A549 (cell line): ENCODE measurements around the gene TACC3. TPM values are rescaled to one million over a fixed set of nuclear protein-coding genes. Genes with fewer than 3 reads are reported as not detected.

Source experiments
- ATAC-seq, 2 experiments: fragments of 200-7000 bp in 1 of 2; fragments of >200 bp in 1 of 2; cut with Nextera tagmentation in 1 of 2; cut with Tn5 transposase in 1 of 2; 3 replicates each; pipeline versions ENCODE4 v1.8.0 to v1.9.1; 2018 to 2020; ENCODE audit warnings: mild to moderate bottlenecking in 1 of 2, moderate library complexity in 1 of 2
- CTCF ChIA-PET: fragments of 300-600 bp; sonication (Branson Sonifier 250); formaldehyde crosslinking; extraction: SDS; loops from one replicate; lab custom pipeline; 2021; ENCODE audit warnings: antibody characterized with exemption, inconsistent platforms; lab: Yijun Ruan, JAX
- POLR2A ChIA-PET: fragments of 350-600 bp; formaldehyde crosslinking; extraction: SDS; loops from one replicate; lab custom pipeline; 2021; ENCODE audit warnings: antibody characterized with exemption, inconsistent platforms; lab: Yijun Ruan, JAX
- DNase-seq, 2 experiments: peaks; one replicate each; pipeline versions ENCODE4 v3.0.0 to v3.0.0-alpha.2; 2011 to 2016; ENCODE audit warnings: low read depth in 1 of 2, low spot score in 1 of 2
- FAIRE-seq: peaks from 2 replicates; lab custom pipeline; 2011; peaks lifted over from hg19 to GRCh38; lab: Jason Lieb, UNC
- H3K27ac ChIP-seq, 2 experiments: fragments of >200 bp; sonication (Bioruptor Twin); formaldehyde crosslinking; 3 replicates each; pipeline ENCODE4 v1.5.1; 2016 to 2017
- H3K4me1 ChIP-seq: fragments of >200 bp; sonication (Bioruptor Twin); formaldehyde crosslinking; 3 replicates; pipeline ENCODE4 v1.6.1; 2016
- H3K4me2 ChIP-seq: fragments of >200 bp; sonication (Bioruptor Twin); formaldehyde crosslinking; 3 replicates; pipeline ENCODE4 v1.6.1; 2016
- H3K4me3 ChIP-seq: fragments of >200 bp; sonication (Bioruptor Twin); formaldehyde crosslinking; 3 replicates; pipeline ENCODE4 v1.5.1; 2016
- H3K9me3 ChIP-seq: fragments of >200 bp; sonication (Bioruptor Twin); formaldehyde crosslinking; 3 replicates; pipeline ENCODE4 v1.6.1; 2016
- BCL3 ChIP-seq: fragments of >200 bp; sonication (Bioruptor Twin); formaldehyde crosslinking; IDR thresholded peaks from 3 replicates; pipeline ENCODE4 v1.6.1; 2016
- BHLHE40 ChIP-seq: IDR thresholded peaks from 2 replicates; pipeline ENCODE4 v1.6.1; 2012; ENCODE audit warnings: low read depth, low read length, inconsistent platforms
- CBX2 ChIP-seq: fragments of 200-600 bp; sonication (generic); IDR thresholded peaks from 2 replicates; pipeline ENCODE4 v1.6.1; 2016; ENCODE audit warnings: low read depth, mild to moderate bottlenecking, borderline replicate concordance
- CBX8 ChIP-seq: fragments of 200-600 bp; sonication (generic); IDR thresholded peaks from 2 replicates; pipeline ENCODE4 v1.6.1; 2016
- EHMT2 ChIP-seq: fragments of 200-600 bp; sonication (generic); IDR thresholded peaks from 2 replicates; pipeline ENCODE4 v1.6.1; 2016; ENCODE audit warnings: antibody characterized with exemption, low read depth, mild to moderate bottlenecking, moderate library complexity
- ESRRA ChIP-seq: fragments of 150-350 bp; IDR thresholded peaks from 2 replicates; pipeline ENCODE4 v1.6.1; 2014; ENCODE audit warnings: mild to moderate bottlenecking, low read length, borderline replicate concordance
- FOSL2 ChIP-seq, 2 experiments: fragments of 450-650 bp in 1 of 2; fragments of >200 bp in 1 of 2; sonication (Bioruptor Twin) in 1 of 2; formaldehyde crosslinking; IDR thresholded peaks; 2 replicates each; pipeline versions ENCODE4 v1.5.0 to v1.6.1; 2016 to 2020; ENCODE audit warnings: mild to moderate bottlenecking in 1 of 2, moderate library complexity in 1 of 2
- HEYL ChIP-seq: fragments of 250-450 bp; sonication (Bioruptor Pico); IDR thresholded peaks from 2 replicates; pipeline ENCODE4 v1.8.0; 2021; ENCODE audit warnings: mild to moderate bottlenecking, moderate library complexity
- HOXA7 ChIP-seq: fragments of 250-450 bp; sonication (Bioruptor Pico); IDR thresholded peaks from 2 replicates; pipeline ENCODE4 v1.5.0; 2020; ENCODE audit warnings: mild to moderate bottlenecking, moderate library complexity
- HOXB13 ChIP-seq: fragments of 250-450 bp; sonication (Bioruptor Pico); IDR thresholded peaks from 2 replicates; pipeline ENCODE4 v1.5.0; 2020; ENCODE audit warnings: low read depth, mild to moderate bottlenecking, moderate library complexity
- JUN ChIP-seq, 2 experiments: fragments of >200 bp; sonication (Bioruptor Twin); formaldehyde crosslinking; IDR thresholded peaks; 2 replicates in 1 of 2; 3 replicates in 1 of 2; pipeline ENCODE4 v1.6.1; 2016 to 2017
- KDM5A ChIP-seq: fragments of 200-600 bp; sonication (generic); IDR thresholded peaks from 2 replicates; pipeline ENCODE4 v1.6.1; 2016; ENCODE audit warnings: antibody characterized with exemption, mild to moderate bottlenecking
- MAFK ChIP-seq: fragments of 450-650 bp; IDR thresholded peaks from 2 replicates; pipeline ENCODE4 v1.6.1; 2014; ENCODE audit not compliant: partially characterized antibody
- MAZ ChIP-seq: fragments of 150-350 bp; IDR thresholded peaks from 2 replicates; pipeline ENCODE4 v1.6.1; 2014; ENCODE audit warnings: antibody characterized with exemption, low read depth, low read length, borderline replicate concordance
- MYC ChIP-seq: IDR thresholded peaks from 2 replicates; pipeline ENCODE4 v1.6.1; 2012; ENCODE audit warnings: mild to moderate bottlenecking, inconsistent platforms, low read length, improper control_type of control experiment, borderline replicate concordance
- PHF8 ChIP-seq: fragments of 200-600 bp; sonication (generic); IDR thresholded peaks from 2 replicates; pipeline ENCODE4 v1.6.1; 2016; ENCODE audit warnings: low read depth, mild to moderate bottlenecking, antibody characterized with exemption, moderate library complexity, borderline replicate concordance
- POLR2A ChIP-seq: IDR thresholded peaks from 2 replicates; pipeline ENCODE4 v1.6.1; 2012; ENCODE audit warnings: mild to moderate bottlenecking, low read length
- RAD21 ChIP-seq, 2 experiments: fragments of >200 bp in 1 of 2; sonication (Bioruptor Twin) in 1 of 2; formaldehyde crosslinking in 1 of 2; IDR thresholded peaks in 1 of 2; conservative IDR thresholded peaks in 1 of 2; 2 replicates in 1 of 2; 3 replicates in 1 of 2; pipeline ENCODE4 v1.6.1; 2012 to 2018; ENCODE audit warnings: inconsistent platforms in 1 of 2
- RARB ChIP-seq: fragments of 250-450 bp; sonication (Bioruptor Pico); IDR thresholded peaks from 2 replicates; pipeline ENCODE4 v1.8.0; 2021; ENCODE audit warnings: mild to moderate bottlenecking, moderate library complexity
- RCOR1 ChIP-seq: fragments of 150-350 bp; IDR thresholded peaks from 2 replicates; pipeline ENCODE4 v1.6.1; 2014; ENCODE audit warnings: antibody characterized with exemption, low read length, low read depth
- REST ChIP-seq: fragments of 200-600 bp; sonication (generic); IDR thresholded peaks from 2 replicates; pipeline ENCODE4 v1.6.1; 2016; ENCODE audit warnings: antibody characterized with exemption, mild to moderate bottlenecking, moderate library complexity
- RFX5 ChIP-seq: fragments of 450-650 bp; IDR thresholded peaks from 2 replicates; pipeline ENCODE4 v1.7.1; 2014; ENCODE audit warnings: antibody characterized with exemption, mild to moderate bottlenecking, moderate library complexity
- SMC3 ChIP-seq: fragments of >200 bp; sonication (Bioruptor Twin); formaldehyde crosslinking; IDR thresholded peaks from 3 replicates; pipeline ENCODE4 v1.6.1; 2018; ENCODE audit warnings: inconsistent platforms
- ZC3H11A ChIP-seq: fragments of 450-650 bp; IDR thresholded peaks from 2 replicates; pipeline ENCODE4 v1.6.1; 2014; ENCODE audit warnings: antibody characterized with exemption, mild to moderate bottlenecking
- WGBS: methylation state at CpG from one replicate; pipeline ENCODE4 v1.1.6; 2017; ENCODE audit errors: missing lambda C conversion rate; 5-methylcytosine and 5-hydroxymethylcytosine counted together
- polyA plus RNA-seq, 4 experiments: library from polyadenylated mRNA; depleted of rRNA in 3 of 4; stranded (reverse); fragments of >200 nt; fragmentation: RNase III in 1 of 4; extraction: RNeasy Plus Mini Kit Qiagen cat#74134 plus additional on column Dnase treatment in 1 of 4; gene quantifications; 2 replicates in 3 of 4; 3 replicates in 1 of 4; pipeline ENCODE4 v1.2.3, GENCODE V29; 2011 to 2017
- TF ChIP-seq, protein P1 (sequence below): IDR thresholded peaks from 2 replicates; pipeline ENCODE4 v1.6.1; 2012; ENCODE audit warnings: low read depth, borderline replicate concordance
- TF ChIP-seq, protein P2 (sequence below): fragments of >200 bp; sonication (Bioruptor Twin); formaldehyde crosslinking; IDR thresholded peaks from 3 replicates; pipeline ENCODE4 v1.5.1; 2016

The TACC3 gene
- polyA plus RNA-seq, 2 of the 4 experiments (the other 2 are of a cell fraction), result 25.9 to 70.6 TPM

DNA sequence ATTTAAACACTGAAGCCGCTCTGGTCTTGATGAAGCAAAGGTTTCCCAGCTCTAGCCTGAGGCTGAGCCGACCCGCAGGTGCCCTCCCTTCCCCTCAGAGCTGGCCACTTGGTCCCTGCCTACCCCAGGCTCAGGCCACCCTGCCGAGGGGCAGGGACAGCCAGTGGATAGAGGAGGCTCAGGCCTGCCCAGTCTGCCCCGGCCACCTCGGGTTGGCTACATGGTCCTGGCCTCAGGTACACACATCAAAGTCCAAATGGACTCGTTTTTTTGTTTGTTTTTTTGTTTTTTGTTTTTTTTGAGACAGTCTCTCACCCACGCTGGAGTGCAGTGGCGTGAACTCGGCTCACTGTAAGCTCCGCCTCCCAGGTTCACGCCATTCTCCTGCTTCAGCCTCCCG is 23.8 kb downstream of the TACC3 start (continued):
- no peak for TF ChIP-seq FOSL2 (IDR thresholded peaks at IDR 0.05)
- TF ChIP-seq FOSL2 (CRISPR knock-in tag; IDR thresholded peaks at IDR 0.05), result no peak
- TF ChIP-seq KDM5A, result no peak

DNA sequence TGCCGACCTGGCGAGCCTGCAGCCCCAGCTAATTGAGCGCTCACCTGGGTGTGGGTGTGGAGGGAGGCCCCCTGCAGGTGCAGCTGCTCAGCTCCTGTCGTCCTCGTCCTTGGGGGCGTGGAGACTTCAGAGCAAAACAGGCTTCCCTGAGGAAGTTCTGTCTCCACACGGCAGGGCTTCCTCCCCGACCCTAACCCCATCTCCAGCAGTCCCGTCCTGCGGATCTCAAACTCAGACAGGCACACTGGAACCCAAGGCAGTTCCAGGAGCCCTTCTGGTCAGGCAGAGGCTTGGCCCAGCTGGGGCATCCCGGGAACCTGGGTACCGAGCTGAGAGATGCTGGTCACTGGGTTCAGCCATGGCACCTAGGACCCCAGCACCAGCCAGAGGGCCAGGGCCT is 24.4 kb downstream of the TACC3 start:
- no peaks in the 10 kb centered on the region; the same call in 2 of the 3 replicates for H3K4me1 ChIP-seq
- CTCF ChIA-PET, result interaction anchor here (0.8 to 13.8 kb wide), 18 partner anchors 8 to 195 kb away, joined by 3 to 227 read pairs (median 4); no protein-coding TSS in a partner anchor
- TF ChIP-seq REST (no peak), MAFK (no peak), PHF8 (no peak), RCOR1 (no peak), EHMT2 (no peak), RFX5 (no peak), CBX8 (no peak), HEYL (CRISPR knock-in tag) (no peak), BCL3 (no peak), BHLHE40 (no peak), MAZ (no peak), CBX2 (no peak)
- TF ChIP-seq, protein P1, sequence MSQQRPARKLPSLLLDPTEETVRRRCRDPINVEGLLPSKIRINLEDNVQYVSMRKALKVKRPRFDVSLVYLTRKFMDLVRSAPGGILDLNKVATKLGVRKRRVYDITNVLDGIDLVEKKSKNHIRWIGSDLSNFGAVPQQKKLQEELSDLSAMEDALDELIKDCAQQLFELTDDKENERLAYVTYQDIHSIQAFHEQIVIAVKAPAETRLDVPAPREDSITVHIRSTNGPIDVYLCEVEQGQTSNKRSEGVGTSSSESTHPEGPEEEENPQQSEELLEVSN, result no peak
- TF ChIP-seq, protein P2, sequence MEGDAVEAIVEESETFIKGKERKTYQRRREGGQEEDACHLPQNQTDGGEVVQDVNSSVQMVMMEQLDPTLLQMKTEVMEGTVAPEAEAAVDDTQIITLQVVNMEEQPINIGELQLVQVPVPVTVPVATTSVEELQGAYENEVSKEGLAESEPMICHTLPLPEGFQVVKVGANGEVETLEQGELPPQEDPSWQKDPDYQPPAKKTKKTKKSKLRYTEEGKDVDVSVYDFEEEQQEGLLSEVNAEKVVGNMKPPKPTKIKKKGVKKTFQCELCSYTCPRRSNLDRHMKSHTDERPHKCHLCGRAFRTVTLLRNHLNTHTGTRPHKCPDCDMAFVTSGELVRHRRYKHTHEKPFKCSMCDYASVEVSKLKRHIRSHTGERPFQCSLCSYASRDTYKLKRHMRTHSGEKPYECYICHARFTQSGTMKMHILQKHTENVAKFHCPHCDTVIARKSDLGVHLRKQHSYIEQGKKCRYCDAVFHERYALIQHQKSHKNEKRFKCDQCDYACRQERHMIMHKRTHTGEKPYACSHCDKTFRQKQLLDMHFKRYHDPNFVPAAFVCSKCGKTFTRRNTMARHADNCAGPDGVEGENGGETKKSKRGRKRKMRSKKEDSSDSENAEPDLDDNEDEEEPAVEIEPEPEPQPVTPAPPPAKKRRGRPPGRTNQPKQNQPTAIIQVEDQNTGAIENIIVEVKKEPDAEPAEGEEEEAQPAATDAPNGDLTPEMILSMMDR, result no peak
- TF ChIP-seq, all 56 proteins: peak for 0
- ATAC-seq (peak in 1 of 2 experiments; percentile 3; a peak in 1 of 6 replicates), DNase-seq (no peak), FAIRE-seq (no peak)
- H3K9me3 ChIP-seq, result no peaks in the 10 kb centered on the region
- POLR2A ChIA-PET, result no interaction called here
- WGBS, result 100% methylated on average over 3 of the region's 12 CpGs
- no peak overlapping the region for H3K27ac ChIP-seq
- H3K4me3 ChIP-seq, result no peak overlapping the region
- no peak overlapping the region for H3K4me2 ChIP-seq

DNA sequence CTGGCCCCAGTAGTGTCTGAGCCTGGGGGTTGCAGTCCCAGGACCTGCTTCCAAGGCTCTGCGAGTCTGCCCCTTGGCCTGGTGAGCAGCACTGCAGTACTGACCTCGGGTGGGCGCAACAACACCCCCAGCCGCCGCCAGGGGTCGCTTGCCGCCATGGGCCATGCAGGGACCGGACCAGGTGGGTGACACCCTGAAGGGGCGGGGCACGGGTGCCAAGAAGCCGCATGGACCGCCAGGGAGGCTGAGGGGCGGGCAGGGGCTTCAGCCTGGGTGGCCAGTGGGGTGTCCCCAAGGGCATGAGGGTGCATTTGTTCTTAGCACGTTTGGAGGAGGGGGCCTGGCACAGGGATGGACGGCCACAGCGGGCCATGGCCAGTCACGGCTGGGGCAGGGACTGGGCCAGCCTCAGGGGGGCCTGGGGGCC is 25.0 kb downstream of the TACC3 start:
- ChIA-PET CTCF (interaction anchor here (0.6 to 13.8 kb wide), 20 partner anchors 9 to 195 kb away, joined by 3 to 227 read pairs (median 4); partner anchors contain the start of gene FGFR3), POLR2A (no interaction called here)
- WGBS, result no CpG with 5 or more reads among the region's 17 CpGs
- FAIRE-seq (no peak), ATAC-seq (peak; percentile 65 to 88), DNase-seq (peak; percentile 73 to 77)
- Histone ChIP-seq H3K4me2 (no peak overlapping the region), H3K9me3 (no peaks in the 10 kb centered on the region), H3K27ac (no peak overlapping the region), H3K4me3 (no peak overlapping the region), H3K4me1 (no peaks in the 10 kb centered on the region; the same call in 2 of the 3 replicates)
- TF ChIP-seq RFX5 (no peak), CBX8 (no peak), JUN (IDR thresholded peaks at IDR 0.05) (peak in 1 of 2 experiments; percentile 29; a peak in 1 of 5 replicates), SMC3 (peak; percentile 70), RARB (CRISPR knock-in tag) (no peak), RAD21 (conservative IDR thresholded peaks at IDR 0.05 in 1 of 2, IDR thresholded peaks at IDR 0.05 in 1 of 2) (peak; percentile 52 to 56), ESRRA (no peak), BHLHE40 (no peak), MYC (no peak), HOXB13 (no peak), POLR2A (no peak), HOXA7 (CRISPR knock-in tag) (no peak), ZC3H11A (0 out of 2 replicates have a peak, but pooled peaks have one; percentile 0)
- TF ChIP-seq, protein P2, result peak; percentile 54
